NCI-H774 (cell line): Measurements from ENCODE around the gene KRT76.
"Not testable (repeated sequence)": the region's sequence is repeated elsewhere in the genome, so short reads cannot be mapped to it uniquely, and the experiment has no call there.

ENCODE experiments used
- DNase-seq: peaks from one replicate; lab custom pipeline; 2025; lab: John Stamatoyannopoulos, UW

KRT76 gene

DNA sequence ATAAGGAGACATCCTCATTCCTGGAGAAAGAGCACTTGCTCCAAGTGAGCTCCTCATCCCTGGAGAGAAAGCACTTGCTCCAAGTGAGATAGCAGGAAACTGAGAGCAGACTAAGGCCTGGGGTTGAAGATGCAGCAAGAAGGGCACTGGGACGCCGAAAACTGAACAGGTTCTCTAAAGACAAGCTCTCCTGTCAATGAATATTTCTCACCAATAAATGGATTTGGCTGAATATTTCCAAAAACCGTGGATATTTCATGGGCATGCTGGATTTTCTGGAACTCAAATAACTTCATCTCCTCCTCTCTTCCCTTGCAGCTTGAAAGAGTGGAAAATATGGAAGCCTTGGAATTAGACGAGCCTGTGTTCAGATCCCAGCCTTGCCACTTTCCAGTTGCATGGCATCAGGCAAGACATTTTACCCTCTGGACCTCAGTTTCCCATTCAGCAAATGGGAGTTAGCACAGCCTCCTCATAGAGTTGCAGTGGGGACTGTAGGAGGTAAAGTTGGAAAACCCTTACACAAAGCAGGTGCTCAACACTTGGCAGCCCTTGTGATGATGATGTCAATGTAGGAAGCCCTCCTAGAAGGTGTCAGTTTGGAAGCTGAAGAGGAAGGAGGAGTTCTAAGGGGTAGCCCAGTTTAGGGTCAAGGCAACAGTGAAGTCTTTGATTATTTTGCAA lies 4.4 kb upstream of the KRT76 start:
- DNase-seq, result no peak

DNA sequence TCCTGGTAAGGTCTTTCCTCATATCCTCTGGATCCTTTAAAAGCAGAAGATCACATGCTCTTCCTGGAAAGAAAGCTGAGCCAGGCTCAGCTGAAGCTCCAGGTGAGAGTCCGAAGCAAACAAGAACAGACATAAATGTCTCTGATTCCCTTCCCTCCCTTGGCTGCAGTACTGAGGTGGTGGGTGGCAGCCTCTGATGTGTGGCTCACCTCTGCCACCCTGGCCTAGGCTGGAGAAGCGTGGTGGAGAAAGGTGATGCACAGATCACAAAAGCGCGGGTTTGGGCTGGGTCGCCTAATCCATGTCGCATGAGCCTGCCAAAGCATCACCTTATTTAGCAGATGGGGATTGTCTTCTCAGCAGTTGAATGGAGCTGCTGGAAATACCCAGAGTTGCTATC lies 2.8 kb upstream of the KRT76 start:
- DNase-seq, result no peak

DNA sequence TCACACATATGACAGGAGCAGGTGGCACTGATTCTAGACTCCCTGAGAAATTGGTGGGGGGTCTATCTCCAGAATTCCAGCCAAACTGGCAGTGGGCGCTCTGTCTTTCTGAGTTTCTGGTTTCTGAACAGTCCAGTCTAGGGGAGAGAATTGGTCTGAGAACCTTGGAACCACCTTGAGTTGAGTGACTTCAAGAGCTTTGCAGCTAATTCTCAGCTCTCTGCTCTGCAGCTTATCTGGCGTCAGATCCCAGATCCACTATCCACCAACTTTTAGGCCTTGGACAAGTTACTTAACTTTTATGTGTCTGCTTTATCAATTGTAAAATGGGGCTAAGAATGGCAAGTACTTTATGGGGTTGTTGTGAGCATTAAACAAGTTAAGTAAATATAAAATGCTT lies 1.7 kb upstream of the KRT76 start:
- DNase-seq, result no peak

DNA sequence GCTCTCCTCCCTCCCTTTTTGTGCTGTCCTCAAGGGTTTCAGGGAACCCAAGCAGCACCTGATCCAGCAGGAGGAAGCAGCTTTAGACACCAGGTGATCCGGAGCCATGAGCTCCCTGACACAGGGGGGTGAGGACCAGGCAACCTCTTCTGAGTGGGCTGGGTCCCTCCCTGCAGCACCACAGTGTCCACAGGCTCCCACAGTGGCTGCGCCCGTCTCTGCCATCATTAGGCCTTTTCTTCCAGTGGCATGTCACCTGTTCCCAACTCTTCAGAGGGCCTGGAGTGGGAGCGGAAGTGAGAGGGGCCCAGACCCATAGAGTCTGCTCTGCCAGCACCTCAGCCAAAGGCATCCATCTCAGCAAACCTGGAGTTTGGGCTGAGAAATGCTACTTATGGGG lies 421 bp upstream of the KRT76 start:
- no peak for DNase-seq

DNA sequence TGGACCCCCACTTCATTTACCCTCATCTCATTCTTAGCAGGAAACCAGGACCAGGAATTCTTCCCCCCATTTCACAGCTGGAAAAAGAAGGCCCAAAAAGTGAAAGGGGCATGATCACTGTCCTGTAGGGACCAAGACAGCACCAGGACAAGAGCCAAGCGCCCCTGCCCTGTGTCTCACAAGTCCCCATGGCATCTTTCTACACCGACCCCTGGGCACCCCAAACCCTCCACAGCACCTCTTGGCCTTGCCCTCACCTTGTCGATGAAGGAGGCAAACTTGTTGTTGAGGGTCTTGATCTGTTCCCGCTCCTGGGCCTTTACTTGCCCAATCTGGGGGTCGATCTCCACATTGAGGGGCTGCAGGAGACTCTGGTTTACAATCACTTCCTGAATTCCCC lies 710 bp downstream of the KRT76 start:
- no peak for DNase-seq

DNA sequence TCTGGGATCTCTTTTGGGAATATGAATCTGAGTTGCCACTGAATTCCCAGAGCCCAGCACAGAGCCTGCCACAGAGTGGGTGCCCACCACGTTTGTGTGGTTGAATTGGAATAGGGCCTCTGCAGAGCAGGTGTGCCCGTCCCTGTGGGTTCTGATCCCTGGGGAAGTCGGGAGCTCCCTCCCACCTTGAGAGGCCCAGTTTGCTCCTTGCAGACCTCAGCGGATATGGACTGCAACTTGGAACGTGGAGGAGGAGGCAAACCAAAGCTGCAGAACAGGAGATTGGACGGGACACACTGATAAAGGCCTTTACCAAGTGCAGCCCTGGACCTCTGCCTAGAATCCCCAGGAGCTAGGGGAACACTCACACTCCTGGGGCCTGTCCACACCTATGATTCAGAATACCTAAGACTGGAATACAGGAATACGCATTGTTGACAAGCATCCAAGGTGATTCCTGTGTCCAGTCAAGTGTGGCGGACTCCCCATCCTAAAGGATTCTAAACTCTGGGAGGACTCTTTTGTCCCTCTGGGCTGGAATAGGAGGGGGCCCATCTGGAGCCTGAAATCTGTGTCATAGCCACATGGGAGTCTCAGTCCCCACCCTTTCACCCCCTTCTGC lies 2.4 kb downstream of the KRT76 start:
- DNase-seq, result no peak

DNA sequence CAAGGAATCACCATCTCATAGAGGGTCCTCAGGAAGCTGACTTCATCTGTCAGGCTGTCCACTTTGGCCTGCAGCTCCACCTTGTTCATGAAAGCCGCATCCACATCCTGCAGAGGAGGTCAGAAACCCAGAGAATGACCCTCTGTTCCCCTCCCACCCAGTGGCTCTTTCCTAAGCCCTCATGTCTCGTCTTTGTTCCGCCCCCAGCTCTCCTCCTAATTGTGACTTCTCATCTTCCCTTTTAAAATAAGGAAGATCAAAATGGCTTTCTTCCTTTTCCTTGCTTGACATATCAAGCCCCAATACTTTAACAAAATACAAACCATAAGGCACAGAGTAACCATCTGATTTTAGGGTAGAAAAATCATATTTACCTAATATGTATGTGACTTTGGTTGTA lies 4.4 kb downstream of the KRT76 start:
- no peak for DNase-seq

DNA sequence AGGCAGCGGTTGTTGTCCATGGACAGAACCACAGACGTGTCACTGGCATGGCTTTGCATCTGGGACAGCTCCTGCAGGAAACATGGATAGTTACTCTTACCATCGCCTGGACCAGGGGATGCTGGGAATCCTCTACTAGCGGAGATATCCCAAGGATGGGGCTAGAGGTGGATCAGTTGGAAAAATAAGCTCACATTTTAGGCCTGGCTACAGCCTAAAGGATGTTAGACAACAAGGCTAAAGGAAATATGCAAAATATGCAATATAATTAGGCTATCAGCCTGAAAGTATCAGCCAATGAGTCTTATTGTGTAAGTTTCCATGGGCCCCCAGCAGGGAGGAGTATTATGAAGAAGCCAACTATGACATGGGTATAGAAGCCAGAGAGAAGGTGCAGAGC lies 5.0 kb downstream of the KRT76 start:
- DNase-seq, result no peak

DNA sequence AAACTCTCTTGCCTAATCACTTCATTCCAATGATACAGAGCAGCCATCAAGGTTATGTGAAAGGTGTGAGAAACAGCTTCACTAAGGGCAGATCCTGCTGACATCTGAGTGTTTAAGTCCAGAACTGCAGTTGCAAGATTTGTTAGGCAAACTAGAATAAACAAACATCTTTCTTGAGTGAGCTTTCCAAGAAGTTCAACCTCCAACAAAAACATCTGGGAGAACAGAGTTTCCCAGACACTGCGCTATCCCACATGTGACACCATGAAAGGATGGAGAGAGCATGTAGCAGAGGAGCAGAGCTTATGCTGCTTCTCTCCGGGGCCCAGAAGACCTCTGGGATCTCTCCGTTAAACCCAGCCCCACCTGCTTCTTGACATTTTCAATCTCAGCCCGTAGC lies 5.6 kb downstream of the KRT76 start:
- DNase-seq, result no peak

DNA sequence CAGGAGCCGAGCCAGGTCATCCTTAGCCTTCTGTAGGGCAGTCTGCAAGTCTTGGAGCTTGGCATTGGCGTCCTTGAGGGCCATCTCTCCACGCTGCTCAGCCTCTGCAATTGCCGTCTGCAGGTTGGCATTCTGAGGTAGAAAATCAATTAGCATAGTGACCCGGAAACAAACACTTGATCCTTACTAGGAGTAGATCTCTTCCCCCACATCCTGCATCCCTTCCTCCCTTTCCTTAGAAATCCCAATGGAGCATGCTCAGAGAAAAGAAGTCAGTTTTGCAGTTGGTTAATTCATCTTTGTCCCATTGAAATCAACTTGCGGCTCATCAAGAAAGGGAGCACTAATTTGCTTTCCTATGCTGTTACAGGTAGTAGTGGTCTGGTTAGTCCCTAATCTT lies 6.1 kb downstream of the KRT76 start:
- no peak for DNase-seq

DNA sequence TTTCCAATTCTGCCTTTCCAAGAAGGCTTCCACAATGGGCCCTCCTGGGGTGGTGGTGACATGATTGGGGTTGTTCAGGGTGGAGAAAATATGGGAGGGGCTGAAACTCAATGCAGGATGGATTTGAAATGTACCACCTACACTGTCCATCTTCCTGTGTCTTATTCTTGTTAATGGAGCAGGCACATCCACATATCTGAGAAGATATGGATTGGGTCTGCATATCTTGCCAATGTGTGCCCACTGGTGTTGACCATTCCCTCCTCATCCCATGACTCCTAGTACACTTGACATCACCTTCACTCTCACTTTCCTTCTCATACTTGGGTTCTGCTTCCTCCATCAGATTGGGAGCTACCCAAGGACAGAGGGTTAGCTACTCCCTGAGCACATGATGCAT lies 7.2 kb downstream of the KRT76 start:
- no peak for DNase-seq

DNA sequence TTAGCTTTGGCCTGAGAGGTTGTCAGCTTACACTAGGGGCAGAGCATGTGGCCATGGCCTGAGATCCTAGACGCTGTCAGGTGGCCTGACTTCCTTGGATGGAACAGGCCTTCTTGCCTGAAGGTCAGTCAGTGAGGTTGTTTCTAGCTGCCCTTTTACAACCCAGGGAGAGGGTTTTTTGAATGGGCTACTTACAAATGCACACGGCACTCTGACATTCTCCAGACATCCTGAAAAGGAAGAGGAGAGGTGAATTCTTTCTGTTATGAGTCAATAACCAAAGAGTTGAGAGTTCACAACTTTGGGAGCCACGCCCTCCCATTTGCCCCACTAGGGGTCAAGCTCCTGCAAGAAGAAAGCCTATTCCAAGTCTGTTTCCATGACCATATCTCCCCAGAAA lies 7.8 kb downstream of the KRT76 start:
- DNase-seq, result no peak

DNA sequence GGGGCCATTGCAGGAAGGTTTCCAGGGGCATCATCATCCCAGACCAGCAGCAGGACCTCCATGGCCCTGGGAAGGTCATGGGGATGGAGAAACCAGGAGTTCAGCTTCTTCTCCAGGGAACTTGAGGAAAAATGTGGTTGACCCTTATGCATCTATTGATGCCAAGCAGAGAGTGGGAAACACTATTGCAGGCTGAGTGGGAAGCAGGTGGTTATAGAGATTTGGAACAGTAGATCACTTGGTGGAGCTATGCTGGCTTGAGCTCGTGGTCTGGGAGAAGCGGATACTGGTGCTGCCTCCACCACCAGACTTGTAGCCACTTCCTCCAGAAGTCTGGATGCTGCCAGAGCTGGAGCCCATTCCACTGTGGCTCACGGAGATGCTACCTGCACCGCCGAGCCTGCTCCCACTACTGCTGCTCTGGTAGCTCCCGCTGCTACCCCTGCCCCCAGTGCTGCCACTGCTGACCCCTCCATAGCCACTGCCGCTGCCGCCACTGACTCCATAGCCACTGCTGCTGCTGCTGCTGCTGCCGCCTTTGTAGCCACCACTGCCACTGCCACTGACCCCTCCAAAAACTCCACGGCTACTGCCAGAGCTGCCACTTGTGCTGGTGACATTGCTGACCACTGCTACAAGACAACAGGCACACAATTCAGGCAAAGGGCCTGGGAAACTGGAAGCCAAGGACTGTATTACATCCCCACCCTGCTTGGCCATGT lies 8.5 kb downstream of the KRT76 start:
- DNase-seq, result no peak

DNA sequence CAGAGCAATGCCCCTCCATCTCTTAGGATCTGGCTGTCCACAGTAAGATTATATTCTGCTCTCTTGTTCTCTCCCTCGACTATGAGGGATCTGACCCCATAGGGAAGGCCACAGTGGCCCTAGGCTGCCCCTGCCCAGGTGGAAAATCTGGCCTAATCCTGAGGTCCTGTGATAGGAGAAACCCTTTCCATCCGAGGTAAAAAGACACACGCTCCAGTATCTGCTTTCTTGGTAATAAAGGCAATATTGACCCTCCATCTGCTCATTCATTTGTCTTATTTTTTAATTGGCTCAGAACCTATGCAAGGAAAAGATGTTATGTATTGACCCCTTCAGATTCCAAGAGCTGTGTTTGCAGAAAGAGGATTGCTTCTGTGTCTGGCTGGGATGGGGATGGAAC lies 9.7 kb downstream of the KRT76 start:
- DNase-seq, result no peak

DNA sequence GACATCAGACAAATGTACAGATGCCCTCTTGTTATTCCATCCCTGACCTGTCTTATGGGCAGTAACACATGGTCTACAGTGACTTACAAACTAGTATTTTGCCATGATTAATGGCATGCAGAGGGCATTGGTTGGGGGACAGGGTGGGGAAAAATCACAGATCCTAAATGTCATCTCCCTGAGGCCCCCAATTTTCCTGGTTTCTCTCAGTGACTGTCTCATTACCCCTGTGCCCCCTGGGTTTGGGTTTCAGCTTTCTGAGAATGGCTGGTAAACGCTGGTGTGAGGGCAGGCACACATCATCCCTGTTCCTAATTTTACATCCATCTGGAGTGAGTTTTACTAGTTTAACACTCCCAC lies 10.1 kb downstream of the KRT76 start:
- DNase-seq, result no peak

DNA sequence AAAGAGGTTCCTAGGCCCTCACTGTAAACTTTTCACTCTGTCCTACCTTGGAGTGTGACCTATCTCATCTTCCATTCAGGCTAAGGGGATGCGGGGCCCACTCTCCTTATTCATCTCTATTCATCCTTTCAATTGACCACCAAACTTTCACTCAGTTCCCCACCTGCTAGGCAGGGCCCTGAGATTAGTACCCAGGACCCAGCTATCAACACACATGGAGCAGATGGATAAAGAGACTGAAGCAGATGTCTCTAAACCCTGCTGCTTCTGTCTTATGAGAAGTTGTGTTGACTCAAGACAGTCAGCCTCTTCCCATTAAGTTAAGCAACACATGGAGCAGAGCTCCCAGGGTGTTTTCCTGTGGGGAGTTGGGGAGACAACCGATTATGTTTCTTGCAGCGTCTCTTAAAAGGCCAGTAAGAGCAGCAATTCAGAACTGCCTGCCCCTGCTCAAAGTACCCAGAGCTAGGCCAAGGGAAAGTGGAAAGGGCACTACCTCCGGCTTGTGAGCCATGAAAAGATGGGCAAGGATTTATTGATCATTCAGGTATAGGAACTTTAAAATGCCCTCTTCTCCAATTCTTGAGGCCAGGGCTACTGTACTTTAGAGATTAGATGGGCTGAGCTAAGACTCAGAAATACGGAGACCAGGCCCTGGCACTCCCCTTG lies 10.7 kb downstream of the KRT76 start:
- no peak for DNase-seq

DNA sequence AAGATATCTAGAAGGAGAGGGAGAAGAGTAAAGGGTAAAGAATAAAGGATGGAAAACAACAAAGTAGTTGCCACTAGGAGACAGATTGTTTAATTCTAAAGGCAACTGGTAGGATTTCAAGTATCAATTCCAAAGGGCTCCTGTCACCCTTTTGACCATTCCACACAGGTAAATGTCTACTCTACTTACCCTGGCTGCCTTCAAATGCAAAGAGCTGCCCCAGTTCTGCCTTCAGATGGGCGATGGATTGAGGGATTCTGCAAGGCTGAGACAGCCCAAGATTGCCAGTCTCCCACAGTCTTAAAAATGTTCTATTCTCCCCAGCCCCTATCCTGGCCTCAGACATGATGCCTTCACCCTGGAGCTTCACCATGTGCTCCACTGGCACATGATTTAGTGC lies 11.4 kb downstream of the KRT76 start:
- no peak for DNase-seq

DNA sequence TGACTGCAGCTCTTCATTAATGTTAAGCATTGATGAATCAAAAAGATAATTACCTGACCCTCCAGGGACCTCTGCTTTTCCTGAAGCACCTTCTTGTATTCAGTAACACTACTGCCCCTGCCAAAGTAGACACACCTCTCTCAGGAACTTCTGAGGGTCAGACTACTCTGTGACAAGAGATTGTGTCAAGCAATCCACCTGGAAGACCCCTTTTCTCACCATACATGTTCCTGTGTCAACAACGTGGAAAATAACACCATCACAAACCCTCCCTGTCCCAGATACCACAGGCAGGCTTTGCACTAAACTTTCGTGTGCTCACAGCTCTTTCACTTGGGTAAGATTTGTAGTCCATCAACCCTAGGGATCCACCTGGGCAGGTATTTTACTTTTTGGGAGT lies 13.2 kb downstream of the KRT76 start:
- no peak for DNase-seq

DNA sequence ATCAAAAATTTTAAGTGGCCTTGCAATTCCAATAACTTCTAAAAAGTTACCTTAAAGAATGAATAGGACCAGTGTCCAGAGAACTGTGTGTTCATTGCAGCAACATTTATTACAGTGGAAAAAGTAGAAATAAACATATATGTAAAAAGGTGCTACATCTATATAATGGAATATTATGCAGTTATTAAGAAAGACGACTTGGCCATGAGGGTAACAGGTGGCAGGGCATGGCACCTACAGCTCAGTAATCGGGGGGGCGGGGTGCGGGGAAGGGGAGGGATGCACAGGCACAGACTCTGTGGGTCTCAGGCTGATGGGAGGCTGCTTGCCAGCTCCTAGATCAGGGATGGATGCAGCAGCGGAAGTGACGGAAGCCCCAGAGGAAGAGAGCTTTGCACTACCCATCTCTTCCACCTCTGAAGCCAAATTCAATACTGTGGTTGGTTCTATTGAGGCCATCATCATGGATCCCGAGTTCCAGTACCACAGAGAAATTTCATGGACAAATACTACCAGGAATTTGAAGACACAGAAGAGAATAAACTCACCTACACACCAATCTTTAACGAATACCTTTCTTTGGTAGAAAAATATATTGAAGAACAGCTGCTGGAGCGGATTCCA lies 14.0 kb downstream of the KRT76 start:
- no peak for DNase-seq

DNA sequence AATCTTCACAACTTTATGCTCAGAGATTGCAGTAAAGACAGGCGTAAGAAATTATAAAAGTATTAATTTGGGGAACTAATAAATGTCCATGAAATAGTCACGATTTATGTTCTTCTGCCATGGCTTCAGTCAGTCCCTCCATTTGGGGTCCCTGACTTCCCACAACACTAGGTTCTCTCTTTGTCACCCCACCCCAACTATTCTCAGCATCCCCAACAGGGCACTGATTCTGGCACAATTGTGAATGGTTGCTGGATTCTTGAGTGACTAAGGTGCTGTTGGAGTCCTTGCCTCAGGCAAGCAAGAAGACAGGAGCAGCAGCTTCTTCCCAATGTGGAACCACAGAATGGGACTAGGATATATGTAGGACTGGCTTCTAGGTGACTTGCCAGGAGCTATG lies 15.3 kb downstream of the KRT76 start:
- DNase-seq, result no peak

DNA sequence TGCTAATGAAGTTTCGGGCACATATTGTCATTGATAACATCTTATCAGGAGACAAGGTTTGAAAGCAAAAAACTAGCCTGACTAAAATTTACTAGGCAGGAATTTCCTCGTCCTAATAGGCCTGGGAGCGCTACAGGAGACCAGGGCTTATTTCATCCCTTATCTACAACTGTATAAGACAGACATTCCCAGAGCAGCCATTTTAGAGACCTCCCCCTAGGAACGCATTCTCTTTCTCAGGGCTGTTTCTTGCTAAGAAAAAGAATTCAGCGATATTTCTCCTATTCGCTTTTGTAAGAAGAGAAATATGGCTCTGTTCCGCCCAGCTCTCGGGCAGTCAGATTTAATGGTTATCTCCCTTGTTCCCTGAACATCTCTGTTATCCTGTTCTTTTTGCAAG lies 15.9 kb downstream of the KRT76 start:
- DNase-seq, result not testable (repeated sequence)

DNA sequence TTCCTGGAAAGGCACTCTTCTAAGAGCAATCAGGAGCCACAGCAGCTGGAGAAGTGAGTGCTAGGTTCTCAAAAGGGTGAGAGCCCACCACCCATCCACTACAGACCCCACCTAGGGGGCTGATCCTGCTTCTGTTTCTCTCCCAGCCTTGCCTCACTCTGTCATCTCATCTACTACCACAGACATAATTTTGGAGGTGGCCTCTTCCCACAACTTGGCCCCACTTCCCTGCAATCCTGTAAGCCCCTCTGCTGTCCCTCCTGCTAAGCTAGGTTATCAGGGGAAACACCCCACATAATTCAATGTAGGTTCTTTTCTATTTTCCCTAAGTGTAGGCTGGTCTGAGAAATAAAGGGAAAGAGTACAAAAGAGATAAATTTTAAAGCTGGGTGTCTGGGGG lies 16.5 kb downstream of the KRT76 start:
- no peak for DNase-seq

DNA sequence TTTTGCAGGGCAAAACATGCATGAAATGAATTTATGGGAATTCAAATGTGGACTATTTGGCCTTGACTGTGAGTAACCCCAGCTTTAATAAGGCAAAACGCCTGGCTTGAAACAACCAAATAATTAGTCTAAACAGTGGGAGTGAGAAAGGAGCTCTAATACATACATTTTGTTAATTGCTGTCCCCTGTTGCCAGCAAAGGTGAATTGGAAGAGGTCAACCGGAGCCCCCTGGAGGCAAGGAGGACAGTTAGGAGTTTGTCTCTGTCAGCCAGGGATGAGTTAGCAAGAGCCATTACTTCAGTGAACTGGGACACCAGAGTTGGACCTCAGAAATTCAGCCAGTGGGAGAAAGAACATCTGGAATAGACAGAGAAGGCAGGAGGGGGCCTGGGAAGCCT lies 17.4 kb downstream of the KRT76 start:
- DNase-seq, result no peak
